Aorta (tissue), 5 donors: ENCODE measurements around the gene POLR1D. TPM values are rescaled to one million over a fixed set of nuclear protein-coding genes. Genes with fewer than 3 reads are reported as not detected.
A peak's percentile ranks its signal among the peaks of the same experiment; 100 is the strongest.

Source experiments
- ATAC-seq: fragments of 200-7000 bp; cut with Tn5 transposase; one replicate; pipeline ENCODE4 v1.9.1; 2022; ENCODE audit warnings: moderate library complexity; ENCODE audit not compliant: low FRiP score
- DNase-seq, 2 donors: peaks; one replicate each; pipeline ENCODE4 v3.0.0-alpha.2; 2020
- H3K27ac ChIP-seq, 2 donors: one replicate each; pipeline ENCODE4 v1.5.1; 2013; ENCODE audit warnings: low read length in 2 of 2, mild to moderate bottlenecking in 2 of 2, moderate library complexity in 2 of 2, control low read depth in 1 of 2, inconsistent platforms in 1 of 2, low read depth in 1 of 2
- H3K27me3 ChIP-seq, 2 donors: one replicate each; pipeline ENCODE4 v1.6.1; 2013; ENCODE audit warnings: control low read depth in 1 of 2, low read length in 1 of 2, mild to moderate bottlenecking in 1 of 2, moderate library complexity in 1 of 2; ENCODE audit not compliant: insufficient read depth in 2 of 2, control insufficient read depth in 1 of 2
- H3K36me3 ChIP-seq, 2 donors: one replicate each; pipeline ENCODE4 v1.6.1; 2013; ENCODE audit warnings: control low read depth in 1 of 2, low read length in 1 of 2, mild to moderate bottlenecking in 1 of 2; ENCODE audit not compliant: insufficient read depth in 2 of 2, control insufficient read depth in 1 of 2
- H3K4me1 ChIP-seq, 2 donors: one replicate each; pipeline ENCODE4 v1.6.1; 2013; ENCODE audit warnings: low read length in 2 of 2, control low read depth in 1 of 2, mild to moderate bottlenecking in 1 of 2, moderate library complexity in 1 of 2; ENCODE audit not compliant: insufficient read depth in 2 of 2, control insufficient read depth in 1 of 2
- H3K4me3 ChIP-seq, 2 donors: one replicate each; pipeline ENCODE4 v1.5.1; 2013; ENCODE audit warnings: low read length in 2 of 2, control low read depth in 1 of 2, mild to moderate bottlenecking in 1 of 2
- H3K9me3 ChIP-seq: one replicate; pipeline ENCODE4 v1.6.1; 2013; ENCODE audit warnings: mild to moderate bottlenecking, low read length; ENCODE audit not compliant: control insufficient read depth
- WGBS, 2 donors: extraction: QIAGEN DNeasy Blood & Tissue Kit; methylation state at CpG; one replicate each; pipeline ENCODE4 v1.1.7; 2013; 5-methylcytosine and 5-hydroxymethylcytosine counted together
- intact Hi-C, 2 donors: fragments of 100-400 bp; cut with DNase I; formaldehyde crosslinking; loops; one replicate each; pipeline versions ENCODE4 v1.14.2 to v1.15.0; 2022
- polyA plus RNA-seq, 2 donors: library from polyadenylated mRNA; stranded (reverse); fragments of 200-250 nt; gene quantifications; one replicate each; pipeline ENCODE4 v1.2.3, GENCODE V29; 2013
- total RNA-seq, 2 donors: library from RNA; stranded (reverse); fragmentation: NEBNext Ultra II Directional; extraction: Animal tissue kit (Norgen Biotek cat#: 25700); gene quantifications; one replicate each; pipeline ENCODE4 v1.2.1, GENCODE V29; 2021
- donor health status: healthy with polysubstance abuse.
- donor health status: Bipolar disorder and iron deficiency.
- donor health status: DM: no; HTN: no; CAD: no.
- donor health status: DM: no; HTN: no; CAD: no.
- donor health status: DM: yes; HTN: yes; CAD: no.

POLR1D gene
- total and polyA plus RNA-seq, 4 donors = 63.3 to 119 (median 101) TPM

- H3K9me3 ChIP-seq = no peaks in the 10 kb centered on the region
- H3K27ac ChIP-seq = no peak overlapping the region
- H3K4me1 ChIP-seq = no peaks in the 10 kb centered on the region
- H3K4me3 ChIP-seq = no peak overlapping the region
- H3K36me3 ChIP-seq = peaks cover 0 to 1% of the 10 kb centered on the region in 2 donors
- no peaks in the 10 kb centered on the region for H3K27me3 ChIP-seq
- DNase-seq = no peak
- no peak for ATAC-seq
- intact Hi-C loops = loop anchor here in 1 of 2 donors (10.0 kb wide), 1 partner anchor 187 kb away; no protein-coding TSS in a partner anchor
- 96 to 97% methylated on average over 2 of the region's 2 CpGs for WGBS, 2 donors
Measured at GRCh38 chr13:27631665-27632064, 10.0 kb downstream of the POLR1D start.

- Histone ChIP-seq H3K4me3 (no peak overlapping the region), H3K27me3 (no peaks in the 10 kb centered on the region), H3K27ac (no peak overlapping the region), H3K36me3 (peaks cover 0 to 1% of the 10 kb centered on the region in 2 donors), H3K9me3 (no peaks in the 10 kb centered on the region), H3K4me1 (no peaks in the 10 kb centered on the region)
- DNase-seq (no peak), ATAC-seq (no peak)
- WGBS, 2 donors = 77 to 85% methylated on average over 4 of the region's 4 CpGs
- intact Hi-C loops = loop anchor here in 1 of 2 donors (10.0 kb wide), 1 partner anchor 187 kb away; no protein-coding TSS in a partner anchor
Measured at GRCh38 chr13:27632214-27632613, 10.5 kb downstream of the POLR1D start.

- Histone ChIP-seq H3K9me3 (no peaks in the 10 kb centered on the region), H3K4me1 (no peaks in the 10 kb centered on the region), H3K27ac (no peak overlapping the region), H3K36me3 (no peaks in the 10 kb centered on the region), H3K27me3 (no peaks in the 10 kb centered on the region), H3K4me3 (no peak overlapping the region)
- intact Hi-C loops = loop anchor here in 1 of 2 donors (10.0 kb wide), 1 partner anchor 188 kb away; no protein-coding TSS in a partner anchor
- ATAC-seq (no peak), DNase-seq (no peak)
- WGBS, 2 donors = 93 to 100% methylated on average over 1 of the region's 1 CpG
Measured at GRCh38 chr13:27632648-27633047, 11.0 kb downstream of the POLR1D start.

- intact Hi-C loops = loop anchor here in 1 of 2 donors (10.0 kb wide), 1 partner anchor 189 kb away; no protein-coding TSS in a partner anchor
- no peaks in the 10 kb centered on the region for H3K4me1 ChIP-seq
- H3K27ac ChIP-seq = no peak overlapping the region
- no peak overlapping the region for H3K4me3 ChIP-seq
- 83 to 88% methylated on average over 2 of the region's 2 CpGs for WGBS, 2 donors
- no peaks in the 10 kb centered on the region for H3K36me3 ChIP-seq
- no peak for DNase-seq
- no peaks in the 10 kb centered on the region for H3K27me3 ChIP-seq
- H3K9me3 ChIP-seq = no peaks in the 10 kb centered on the region
- no peak for ATAC-seq
Measured at GRCh38 chr13:27634231-27634630, 12.5 kb downstream of the POLR1D start.

- no peaks in the 10 kb centered on the region for H3K36me3 ChIP-seq
- intact Hi-C loops = loop anchor here in 1 of 2 donors (10.0 kb wide), 1 partner anchor 190 kb away; no protein-coding TSS in a partner anchor
- H3K27ac ChIP-seq = no peak overlapping the region
- no peak overlapping the region for H3K4me3 ChIP-seq
- DNase-seq = no peak
- H3K27me3 ChIP-seq = no peaks in the 10 kb centered on the region
- H3K9me3 ChIP-seq = no peaks in the 10 kb centered on the region
- WGBS, 2 donors = 95 to 98% methylated on average over 3 of the region's 3 CpGs
- H3K4me1 ChIP-seq = no peaks in the 10 kb centered on the region
- ATAC-seq = no peak
Measured at GRCh38 chr13:27634791-27635190, 13.1 kb downstream of the POLR1D start.

GRCh38 chr13:27635266-27635665 is 13.6 kb downstream of the POLR1D start:
- 92 to 94% methylated on average over 1 of the region's 1 CpG for WGBS, 2 donors
- Histone ChIP-seq H3K36me3 (no peaks in the 10 kb centered on the region), H3K4me3 (no peak overlapping the region), H3K27ac (no peak overlapping the region), H3K27me3 (no peaks in the 10 kb centered on the region), H3K9me3 (no peaks in the 10 kb centered on the region), H3K4me1 (peaks cover 0 to 2% of the 10 kb centered on the region in 2 donors)
- DNase-seq (no peak), ATAC-seq (no peak)
- intact Hi-C loops = loop anchor here in 1 of 2 donors (10.0 kb wide), 1 partner anchor 190 kb away; no protein-coding TSS in a partner anchor

GRCh38 chr13:27636589-27637288 is 15.0 kb downstream of the POLR1D start:
- intact Hi-C loops = loop anchor here in 1 of 2 donors (10.0 kb wide), 1 partner anchor 192 kb away; no protein-coding TSS in a partner anchor
- no peaks in the 10 kb centered on the region for H3K27me3 ChIP-seq
- ATAC-seq (no peak), DNase-seq (no peak)
- H3K4me1 ChIP-seq = peaks cover 0 to 2% of the 10 kb centered on the region in 2 donors
- H3K27ac ChIP-seq = no peak overlapping the region
- no peaks in the 10 kb centered on the region for H3K36me3 ChIP-seq
- no peak overlapping the region for H3K4me3 ChIP-seq
- H3K9me3 ChIP-seq = no peaks in the 10 kb centered on the region
- WGBS, 2 donors = 64 to 68% methylated on average over 6 of the region's 6 CpGs

GRCh38 chr13:27637289-27637626 is 15.6 kb downstream of the POLR1D start:
- no peaks in the 10 kb centered on the region for H3K9me3 ChIP-seq
- WGBS, 2 donors = 100% methylated on average over 1 of the region's 1 CpG
- H3K36me3 ChIP-seq = no peaks in the 10 kb centered on the region
- no peaks in the 10 kb centered on the region for H3K27me3 ChIP-seq
- H3K4me3 ChIP-seq = no peak overlapping the region
- DNase-seq (no peak), ATAC-seq (no peak)
- no peak overlapping the region for H3K27ac ChIP-seq
- intact Hi-C loops = loop anchor here in 1 of 2 donors (10.0 kb wide), 1 partner anchor 192 kb away; no protein-coding TSS in a partner anchor
- H3K4me1 ChIP-seq = peaks cover 0 to 2% of the 10 kb centered on the region in 2 donors

- H3K27ac ChIP-seq = peak overlapping the region in 1 of 2 donors; percentile 59
- DNase-seq (no peak), ATAC-seq (no peak)
- H3K36me3 ChIP-seq = no peaks in the 10 kb centered on the region
- 87 to 94% methylated on average over 1 of the region's 1 CpG for WGBS, 2 donors
- H3K27me3 ChIP-seq = no peaks in the 10 kb centered on the region
- intact Hi-C loops = loop anchor here in 1 of 2 donors (10.0 kb wide), 1 partner anchor 193 kb away; no protein-coding TSS in a partner anchor
- H3K9me3 ChIP-seq = no peaks in the 10 kb centered on the region
- no peak overlapping the region for H3K4me3 ChIP-seq
- H3K4me1 ChIP-seq = peaks cover 0 to 2% of the 10 kb centered on the region in 2 donors
Measured at GRCh38 chr13:27638001-27638400, 16.3 kb downstream of the POLR1D start.
